H1 (cell line): ENCODE results near the gene ACOT12.

Experiments
- TAF1 ChIP-seq: IDR thresholded peaks from 2 replicates; pipeline ENCODE4 v1.6.1; 2011; ENCODE audit warnings: mild to moderate bottlenecking, low read depth, low read length
- YY1 ChIP-seq: IDR thresholded peaks from 2 replicates; pipeline ENCODE4 v1.6.1; 2011; ENCODE audit warnings: low read depth, mild to moderate bottlenecking, low read length

DNA sequence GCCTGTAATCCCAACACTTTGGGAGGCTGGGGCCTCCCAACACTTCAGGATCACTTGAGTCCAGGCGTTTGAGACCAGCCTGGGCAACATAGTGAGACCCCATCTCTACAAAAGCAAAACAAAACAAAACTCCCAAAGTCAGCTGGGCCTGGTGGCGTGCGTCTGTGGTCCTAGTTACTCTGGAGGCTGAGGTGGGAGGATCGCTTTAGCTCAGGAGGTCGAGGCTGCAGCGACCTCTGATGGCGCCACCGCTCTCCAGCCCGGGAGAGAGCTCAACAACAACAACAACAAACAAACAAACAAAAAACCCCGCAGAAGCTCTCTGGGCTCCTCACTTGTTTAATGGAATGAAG, 528 bp downstream of the ACOT12 start:
- TF ChIP-seq YY1 (no peak), TAF1 (no peak)
